Muscle of arm (tissue), 12 donors: ENCODE data around the gene SEMA4D. TPM values are rescaled to one million over a fixed set of nuclear protein-coding genes. Genes with fewer than 3 reads are reported as not detected.

Source experiments
- DNase-seq: peaks from one replicate; pipeline ENCODE4 v3.0.0-alpha.2; 2013
- polyA plus RNA-seq, 12 donors: library from polyadenylated mRNA; unstranded; fragments of 120-200 nt; gene quantifications; one replicate each; pipeline ENCODE4 v1.2.1, GENCODE V29; 2013; ENCODE audit not compliant: insufficient read length in 12 of 12

The SEMA4D gene
- polyA plus RNA-seq, 12 donors: 12.7 to 36.6 (median 23.6) TPM; not detected in 1

DNA sequence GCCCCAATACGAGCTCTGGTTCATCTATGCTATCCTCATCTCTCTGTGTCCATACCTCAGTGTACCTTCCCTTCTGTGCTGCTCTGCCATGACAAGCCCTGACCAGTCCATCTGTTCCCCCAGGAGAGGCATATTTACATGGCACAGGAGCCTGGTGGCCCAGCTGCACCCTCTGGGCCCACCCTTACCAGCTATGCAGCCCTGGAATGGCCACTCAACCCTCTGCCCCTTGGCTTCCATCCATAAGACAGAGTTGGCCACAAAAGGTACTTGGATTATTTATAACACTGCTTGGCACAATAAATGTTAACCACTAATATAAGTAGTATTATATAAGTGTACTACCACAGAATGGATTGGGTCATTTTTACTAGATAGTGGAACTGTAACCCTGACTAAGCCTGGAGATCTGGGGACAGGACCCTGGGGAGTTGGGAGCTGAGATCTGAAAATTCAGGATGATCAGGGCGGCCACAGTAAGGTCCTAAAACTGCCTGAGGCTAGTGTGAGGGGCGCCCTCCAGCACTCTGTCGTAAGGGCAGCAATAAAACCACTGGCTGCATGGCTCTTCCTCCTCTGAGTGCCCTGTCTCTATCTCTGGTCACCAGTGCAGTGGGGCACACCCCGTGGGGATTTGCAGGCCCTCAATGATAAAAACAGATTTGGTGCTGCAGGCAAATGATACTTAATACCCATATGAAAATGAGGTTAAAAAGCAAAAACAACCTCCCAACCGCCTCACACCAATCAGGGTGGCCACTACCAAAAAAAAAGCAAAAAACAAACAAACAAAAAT is 65.8 kb downstream of the SEMA4D start:
- DNase-seq: no peak

DNA sequence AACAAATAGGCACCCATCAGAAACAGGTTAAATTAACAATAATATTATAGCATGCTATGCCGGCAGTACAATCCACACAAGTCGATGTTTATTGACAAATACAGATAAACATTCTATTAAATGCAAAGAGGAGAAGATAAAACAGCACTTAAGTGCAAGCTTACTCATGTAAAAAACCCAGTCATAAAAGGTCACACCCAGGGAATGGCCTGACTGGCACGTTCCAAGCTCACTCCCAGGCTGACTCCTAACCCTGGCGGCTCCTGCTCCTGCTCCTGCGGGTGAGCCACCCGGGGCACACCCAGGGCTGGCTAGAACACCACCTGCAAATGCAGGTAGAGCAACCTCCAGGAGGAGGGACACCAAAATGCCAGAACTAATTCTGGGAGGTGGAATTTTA is 66.9 kb downstream of the SEMA4D start:
- DNase-seq: no peak

DNA sequence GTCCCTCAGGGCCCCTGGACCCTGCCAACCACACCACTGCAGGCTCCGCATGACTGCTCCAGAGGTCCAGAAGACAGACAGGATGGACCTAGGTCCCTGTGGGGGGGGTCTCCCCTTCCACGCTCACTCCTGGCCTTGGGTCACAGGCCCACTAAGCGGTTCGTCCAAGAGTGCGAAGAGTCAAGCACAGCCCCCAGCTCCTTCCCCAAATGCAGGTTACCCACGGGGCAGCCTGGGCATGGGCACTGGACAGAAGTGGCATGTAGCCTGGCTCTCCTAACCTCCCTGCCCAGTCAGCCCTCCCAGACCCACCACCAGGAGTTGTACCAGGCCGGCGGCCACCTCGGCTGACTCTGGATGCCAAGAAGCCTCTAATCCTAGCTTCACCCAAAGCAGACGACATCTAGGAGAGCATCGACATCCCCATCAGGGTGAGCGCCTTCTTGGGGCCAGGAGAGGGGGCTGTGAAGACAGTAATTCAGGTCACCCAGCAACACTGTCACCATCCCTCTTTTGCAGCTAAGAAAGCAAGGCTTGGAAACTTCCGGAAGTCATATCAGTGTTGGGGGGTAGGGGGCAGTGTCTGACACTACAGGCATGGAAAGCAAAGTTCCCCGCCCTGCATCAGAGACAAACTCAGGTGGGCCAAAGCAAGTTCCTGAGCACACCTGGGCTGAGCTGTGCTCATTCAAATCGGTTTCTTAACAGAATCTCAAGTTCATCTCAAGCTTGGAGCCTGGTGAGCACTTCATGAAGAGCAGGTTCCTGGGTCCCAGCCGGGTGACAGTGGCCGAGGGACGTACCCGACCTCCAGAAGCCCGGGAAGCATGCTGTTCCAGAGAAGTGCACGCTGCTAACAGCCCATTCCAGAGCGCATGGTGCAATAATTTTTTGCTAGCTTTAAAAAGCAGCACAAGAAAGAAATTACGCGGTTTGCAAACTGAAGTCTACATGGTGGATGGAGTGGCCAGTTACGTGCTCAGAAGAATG is 68.7 kb downstream of the SEMA4D start:
- DNase-seq: no peak

DNA sequence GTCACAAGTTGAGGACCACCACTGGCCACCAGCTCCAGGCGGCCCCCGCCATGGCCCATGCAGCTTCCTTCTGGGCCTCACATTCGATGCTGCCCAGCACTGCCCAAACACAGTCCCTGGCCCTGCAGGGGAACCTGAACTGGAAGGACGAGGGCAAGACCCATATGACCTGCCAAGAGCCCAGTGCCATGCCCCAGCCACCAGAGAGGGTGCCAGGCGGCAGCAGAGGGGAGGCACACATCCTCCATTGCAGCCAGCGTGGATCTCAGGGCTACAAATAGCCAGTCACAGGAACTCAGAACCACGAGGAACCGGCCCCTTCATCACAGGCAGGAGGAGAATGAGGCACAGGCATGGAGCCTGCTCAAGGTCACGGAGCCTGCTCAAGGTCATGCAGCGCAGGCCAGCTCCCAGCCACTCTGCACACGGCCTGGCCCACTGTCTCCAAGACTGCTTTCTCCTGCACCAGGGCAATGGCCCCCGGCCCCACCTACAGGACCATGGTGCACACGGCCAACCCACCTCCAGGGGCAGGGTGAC is 69.6 kb downstream of the SEMA4D start:
- DNase-seq: no peak

DNA sequence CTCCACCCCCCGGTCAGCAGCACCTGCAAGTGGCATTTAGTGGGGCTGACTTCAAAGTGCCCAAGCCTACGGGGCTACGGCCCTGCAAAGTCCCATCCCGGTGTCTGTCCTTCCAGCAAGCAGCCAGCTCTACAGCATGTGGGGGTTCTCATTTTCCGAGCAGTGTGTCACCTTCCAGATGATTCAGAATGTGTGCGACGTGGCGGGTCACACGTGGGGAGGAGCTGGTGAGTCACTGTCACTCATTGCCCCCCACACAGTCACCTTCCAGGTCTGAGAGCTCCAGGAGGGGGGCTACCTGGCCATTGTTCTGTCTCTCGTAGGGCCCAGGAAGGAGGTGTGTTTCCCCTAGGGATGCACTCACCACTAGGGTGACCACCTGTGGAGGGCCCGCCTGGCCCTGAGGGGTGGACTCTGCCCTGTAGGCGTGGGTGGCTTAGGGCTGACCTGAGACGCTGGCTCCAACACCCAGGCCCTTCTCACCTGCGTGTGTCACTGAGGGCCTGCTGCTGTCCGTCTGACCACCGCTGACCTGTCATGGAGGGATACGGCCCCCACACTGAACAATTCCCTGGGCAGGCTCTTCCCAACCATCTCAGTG is 70.2 kb downstream of the SEMA4D start:
- no peak for DNase-seq

DNA sequence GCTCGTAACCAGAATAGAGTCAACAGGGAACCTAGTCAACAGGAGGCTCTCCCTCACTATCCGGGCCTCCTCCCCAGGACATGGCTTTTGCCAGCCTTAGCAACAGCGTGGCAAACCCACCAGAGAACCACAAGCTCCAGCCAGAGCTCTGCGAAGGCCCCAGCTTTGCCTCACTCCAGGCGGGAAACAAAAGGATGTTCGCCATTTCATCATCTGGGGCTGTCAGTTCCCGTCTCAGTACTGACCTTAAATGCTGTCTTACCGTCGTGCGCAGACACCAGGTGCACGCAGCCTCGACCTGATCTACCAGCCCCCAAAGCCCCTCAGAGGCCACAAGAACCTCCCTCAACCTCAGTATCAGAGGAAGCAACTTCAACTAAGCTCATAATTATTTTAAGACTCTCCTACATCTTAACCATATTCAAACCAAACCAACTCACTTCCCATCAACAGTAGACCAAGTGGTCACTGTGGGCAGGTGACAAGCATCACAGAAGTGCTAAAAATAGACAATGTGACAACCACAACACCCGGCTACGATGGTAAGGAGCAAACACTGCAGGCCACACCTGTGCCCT is 71.4 kb downstream of the SEMA4D start:
- no peak for DNase-seq

DNA sequence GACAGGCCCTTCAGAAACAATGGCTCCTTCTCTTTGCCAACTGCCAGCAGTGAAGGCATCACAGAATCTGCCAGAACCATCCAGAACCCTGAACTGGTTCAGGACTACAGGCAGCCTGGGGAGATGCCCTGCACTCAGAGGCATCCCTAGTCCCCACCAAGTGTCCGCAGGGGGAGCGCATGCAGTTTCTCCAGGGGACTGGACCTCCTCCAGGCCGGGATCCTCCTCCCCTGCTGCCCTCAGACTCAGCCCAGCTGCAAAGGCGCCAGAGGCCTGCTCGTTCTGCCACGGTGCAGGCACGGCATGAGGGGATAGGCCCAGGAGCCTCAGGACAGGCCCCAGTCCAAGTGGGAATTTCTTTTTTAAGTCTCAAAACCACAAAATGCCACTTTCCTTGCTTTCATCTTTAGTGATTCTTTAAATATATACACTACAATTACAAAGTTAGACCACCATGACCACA is 72.0 kb downstream of the SEMA4D start:
- DNase-seq: no peak

DNA sequence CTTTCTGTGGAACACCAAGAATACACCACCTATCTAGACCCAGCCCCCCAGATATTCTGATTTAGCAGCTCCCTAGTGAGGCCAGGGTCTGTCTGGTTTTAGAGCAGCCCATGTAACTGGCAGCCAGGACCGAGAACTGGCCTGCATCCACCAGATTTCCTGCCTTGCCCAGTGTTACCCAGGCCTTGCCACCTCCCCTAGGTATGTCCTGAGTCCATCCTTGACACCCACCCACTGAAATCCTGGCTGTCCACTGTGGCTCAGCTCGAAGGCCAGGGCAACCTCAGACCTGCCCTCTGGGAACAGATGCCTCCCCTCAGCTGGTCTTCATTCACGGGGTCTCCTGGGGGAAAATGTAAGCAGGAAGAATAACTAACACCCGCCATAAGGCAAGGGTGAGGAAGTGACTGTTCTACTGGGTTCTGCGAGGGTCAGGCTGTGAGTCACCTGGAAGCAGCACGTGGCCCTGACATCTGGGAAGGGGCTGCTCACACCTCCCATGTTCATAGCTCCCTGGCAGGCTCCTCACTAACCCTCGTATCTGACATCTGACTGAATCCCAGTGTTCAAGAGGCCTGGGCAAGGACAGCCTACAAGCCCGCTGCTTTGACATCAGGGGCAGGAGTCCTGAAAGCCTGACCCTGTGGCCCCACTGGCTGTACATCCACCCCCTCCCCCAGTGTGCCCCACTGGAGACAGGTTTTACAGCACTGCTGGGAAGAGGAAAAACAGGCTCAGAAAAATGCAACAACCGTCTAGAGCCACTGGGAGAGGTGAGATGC is 72.7 kb downstream of the SEMA4D start:
- no peak for DNase-seq

DNA sequence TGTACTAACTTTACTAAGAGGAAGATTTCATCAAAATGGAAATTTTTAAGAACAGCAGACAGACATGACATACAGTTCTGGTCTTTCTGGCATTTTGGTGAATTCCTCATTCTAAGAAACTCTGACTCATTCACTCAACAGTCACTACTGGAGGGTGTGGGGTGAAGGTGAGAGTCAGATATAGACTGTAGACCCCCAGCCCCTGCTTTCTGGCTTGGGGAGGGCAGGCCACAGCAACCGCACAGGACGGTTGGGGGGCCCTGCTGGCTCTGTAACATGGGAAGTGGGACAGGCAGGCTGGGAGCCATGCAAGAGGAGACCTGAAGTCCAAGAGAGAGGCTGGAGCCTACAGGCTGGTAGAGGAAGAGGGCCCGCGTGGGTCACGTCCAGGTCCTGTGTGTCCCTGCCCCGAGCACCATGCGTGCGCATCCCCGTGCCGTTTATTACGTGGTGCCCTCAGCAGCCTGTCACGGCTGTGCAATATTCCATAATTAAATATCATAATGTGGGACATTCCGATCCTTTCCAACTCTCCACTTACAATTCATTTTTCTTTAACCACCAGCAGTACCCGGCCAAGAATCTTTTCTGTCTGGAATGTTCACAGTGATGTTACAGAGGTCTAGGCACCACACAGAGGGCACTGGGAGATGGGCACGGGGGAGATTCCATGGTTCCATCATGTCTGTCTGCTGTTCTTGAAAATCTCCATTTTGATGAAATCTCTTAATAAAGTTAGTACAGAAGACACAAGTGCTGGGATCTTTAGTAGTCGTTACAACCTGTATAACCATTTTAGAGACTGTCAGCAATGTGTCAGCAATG is 75.5 kb downstream of the SEMA4D start:
- DNase-seq: no peak

DNA sequence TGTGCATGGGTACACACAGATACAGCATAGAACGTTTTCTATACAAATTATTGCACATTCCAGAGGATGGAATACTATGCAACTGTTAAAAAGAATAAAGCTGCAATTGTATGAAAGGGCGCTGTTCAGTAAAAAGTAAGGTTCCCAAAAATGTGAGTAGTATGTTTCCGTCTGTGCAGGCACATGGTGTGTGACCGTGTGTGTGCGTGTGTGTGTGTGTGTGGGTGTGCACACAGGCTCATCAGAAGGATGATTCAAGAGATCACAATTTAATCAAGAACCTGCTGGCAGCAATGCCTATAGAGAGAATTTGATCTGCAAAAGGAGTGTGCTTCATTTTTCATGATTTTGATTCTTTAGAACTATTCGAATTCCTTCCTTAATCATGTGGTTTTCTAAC is 76.3 kb downstream of the SEMA4D start:
- no peak for DNase-seq

DNA sequence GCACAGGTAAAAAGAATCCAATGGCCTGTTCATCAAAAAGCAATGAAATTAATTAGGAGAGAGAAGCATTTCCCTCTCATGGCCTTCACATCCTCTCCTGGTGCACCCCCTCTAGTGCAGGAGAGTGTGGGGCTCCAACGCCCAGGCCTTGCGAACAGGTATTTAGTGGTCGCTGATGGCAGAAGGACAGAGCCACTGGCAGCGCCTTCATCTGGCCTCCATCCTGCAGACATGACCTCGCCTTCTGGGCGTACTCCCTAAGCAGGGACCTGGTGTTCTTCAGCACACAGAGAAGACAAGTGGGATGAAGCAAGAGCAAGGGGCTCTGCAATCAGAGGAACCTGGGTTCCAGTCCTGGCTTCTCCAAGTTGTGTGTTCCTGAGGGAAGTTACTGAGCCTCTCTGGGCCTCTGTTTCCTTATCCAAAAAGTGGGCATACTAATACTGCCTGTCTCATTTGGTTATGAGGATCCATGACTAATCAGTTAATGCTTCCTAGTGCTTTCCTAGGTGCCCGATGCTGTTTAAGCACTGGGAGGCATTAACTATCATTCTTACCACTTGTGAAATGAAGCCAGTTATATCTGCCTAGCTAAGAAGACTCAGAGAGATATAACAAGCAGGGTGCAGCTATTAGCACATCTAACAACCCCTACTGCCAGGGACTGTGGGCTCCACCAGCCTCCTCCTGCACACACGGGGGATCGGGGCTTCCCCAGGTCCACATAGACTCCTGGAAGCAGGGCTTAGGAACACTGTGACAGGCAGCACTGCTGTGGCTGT is 77.3 kb downstream of the SEMA4D start:
- DNase-seq: no peak

DNA sequence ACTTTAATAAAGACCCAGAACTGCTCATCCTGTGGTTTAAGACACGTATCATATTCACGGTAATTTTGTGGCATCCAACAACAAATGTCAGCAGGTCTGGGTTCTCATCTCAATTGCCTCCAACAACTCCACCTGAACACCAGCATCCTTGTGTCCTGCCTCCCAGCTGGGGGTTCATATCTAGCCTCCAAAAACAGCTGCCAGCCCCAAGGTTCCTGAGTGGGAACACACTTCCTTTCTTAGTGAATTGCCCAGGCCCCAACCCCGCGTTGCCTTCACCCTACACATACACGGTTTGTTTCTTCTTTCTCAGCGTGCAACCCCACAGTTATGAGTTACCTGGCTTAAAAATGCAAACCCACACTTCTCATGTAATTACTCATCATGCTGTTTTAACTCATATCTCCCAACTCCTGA is 77.9 kb downstream of the SEMA4D start:
- no peak for DNase-seq

DNA sequence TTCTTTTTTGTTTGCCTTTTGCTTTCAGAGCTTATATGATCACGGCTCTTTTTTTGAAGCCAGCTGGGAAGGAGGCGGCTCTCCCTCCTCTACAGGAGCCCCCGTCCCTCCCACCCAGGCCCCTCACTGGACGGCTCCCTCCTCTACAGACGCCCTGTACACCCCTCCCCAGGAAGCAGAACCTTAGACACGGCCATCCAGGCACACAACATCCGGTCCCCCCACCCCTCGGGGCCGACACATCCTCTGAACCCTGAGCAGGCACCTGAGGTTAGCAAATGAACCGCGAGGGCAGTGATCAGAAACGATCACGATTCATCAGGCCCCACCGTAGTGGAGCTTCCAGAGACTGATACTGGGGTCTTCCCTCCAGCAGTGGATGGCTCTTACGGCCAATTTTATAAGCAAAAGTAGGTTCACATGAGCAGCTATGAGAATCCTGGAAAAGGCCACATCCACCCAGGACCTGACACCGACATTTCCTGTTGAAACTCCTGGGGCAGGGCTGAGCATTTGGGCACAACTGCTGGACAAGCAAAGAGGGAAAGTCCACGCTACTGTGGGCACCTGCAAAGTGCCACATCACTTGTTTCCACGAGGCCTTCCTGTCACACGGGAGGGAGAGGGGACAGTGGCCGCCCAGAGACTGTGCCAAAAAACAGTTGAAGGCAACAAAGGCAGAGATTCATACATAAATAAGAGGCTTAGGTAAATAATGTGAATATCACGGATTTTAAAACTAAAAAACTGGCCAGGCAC is 78.9 kb downstream of the SEMA4D start:
- no peak for DNase-seq

DNA sequence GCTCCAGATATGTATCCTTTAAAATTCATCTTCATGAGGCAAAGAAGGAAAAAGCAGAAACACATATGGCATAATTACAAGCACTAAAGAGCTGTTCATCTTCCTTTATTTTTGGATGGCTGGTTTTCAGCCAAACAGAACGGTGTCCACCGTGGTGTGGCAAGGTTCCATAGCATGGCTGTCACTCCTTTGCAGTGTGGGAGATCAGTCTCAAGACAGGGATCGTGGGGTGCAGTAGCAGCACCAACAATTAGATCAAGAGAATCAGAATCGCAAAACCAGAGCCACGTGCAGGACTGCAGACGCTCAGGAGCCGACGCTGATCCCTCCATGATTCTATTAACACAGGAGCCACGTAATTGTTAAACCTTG is 79.5 kb downstream of the SEMA4D start:
- DNase-seq: peak; percentile 15

DNA sequence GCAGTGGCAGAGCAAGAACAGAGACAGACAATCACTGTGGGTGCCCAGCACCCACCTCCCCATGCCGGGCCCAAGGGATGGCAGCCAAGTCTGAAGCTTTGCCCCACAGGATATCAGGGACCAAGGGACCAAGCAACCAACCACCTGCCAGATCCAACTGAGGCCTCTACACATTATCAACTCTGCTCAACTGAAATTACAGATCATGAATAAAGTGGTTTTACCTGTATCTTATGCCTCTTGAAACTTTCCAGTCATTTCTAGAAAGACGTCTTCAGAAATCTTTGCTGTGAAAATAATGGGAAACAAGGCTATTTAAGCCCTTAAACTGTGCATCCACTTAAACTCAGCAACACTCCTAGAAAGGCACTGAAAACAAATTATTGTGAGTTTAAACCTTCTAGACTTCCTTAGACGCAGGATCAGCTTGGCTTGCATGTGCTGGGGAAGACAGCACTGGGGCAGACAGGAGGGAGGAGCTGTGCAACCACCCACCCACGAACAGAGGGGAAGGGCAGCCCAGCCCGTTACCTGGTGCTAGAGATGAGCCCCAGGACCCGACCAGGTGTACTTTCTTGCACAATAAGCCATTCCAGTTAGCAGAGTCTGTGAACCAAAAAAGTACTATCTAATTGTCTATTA is 80.0 kb downstream of the SEMA4D start:
- DNase-seq: no peak

DNA sequence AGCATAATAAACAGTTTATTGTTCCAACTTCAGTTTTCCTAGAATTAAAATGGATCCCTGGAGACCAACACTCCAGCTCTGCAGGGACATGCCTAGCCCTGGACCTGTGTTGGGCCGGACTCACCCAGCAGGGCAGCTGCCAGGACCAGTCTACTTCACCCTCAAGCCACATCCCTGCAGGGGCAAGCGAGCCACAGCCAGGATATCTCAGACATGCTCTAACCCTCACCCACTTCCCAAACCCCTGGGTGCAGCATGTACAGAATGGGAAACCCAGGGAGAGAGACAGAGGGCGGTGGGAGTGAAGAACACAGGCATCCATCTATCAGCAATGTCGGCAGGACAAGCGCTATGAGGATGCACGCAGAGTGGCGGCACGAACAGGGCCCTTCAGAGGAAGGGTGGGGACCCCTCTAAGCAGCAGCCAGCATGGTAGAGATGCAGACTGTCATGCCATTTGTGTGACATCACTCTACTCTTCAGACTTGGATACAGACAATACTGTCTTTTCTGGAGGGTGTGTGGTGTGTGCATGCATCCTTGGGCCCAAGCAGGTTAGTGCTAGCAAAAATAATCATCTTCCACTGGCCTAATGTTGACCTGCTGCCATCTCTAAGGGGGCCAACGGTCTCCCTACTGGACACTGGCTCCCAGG is 83.1 kb downstream of the SEMA4D start:
- no peak for DNase-seq

DNA sequence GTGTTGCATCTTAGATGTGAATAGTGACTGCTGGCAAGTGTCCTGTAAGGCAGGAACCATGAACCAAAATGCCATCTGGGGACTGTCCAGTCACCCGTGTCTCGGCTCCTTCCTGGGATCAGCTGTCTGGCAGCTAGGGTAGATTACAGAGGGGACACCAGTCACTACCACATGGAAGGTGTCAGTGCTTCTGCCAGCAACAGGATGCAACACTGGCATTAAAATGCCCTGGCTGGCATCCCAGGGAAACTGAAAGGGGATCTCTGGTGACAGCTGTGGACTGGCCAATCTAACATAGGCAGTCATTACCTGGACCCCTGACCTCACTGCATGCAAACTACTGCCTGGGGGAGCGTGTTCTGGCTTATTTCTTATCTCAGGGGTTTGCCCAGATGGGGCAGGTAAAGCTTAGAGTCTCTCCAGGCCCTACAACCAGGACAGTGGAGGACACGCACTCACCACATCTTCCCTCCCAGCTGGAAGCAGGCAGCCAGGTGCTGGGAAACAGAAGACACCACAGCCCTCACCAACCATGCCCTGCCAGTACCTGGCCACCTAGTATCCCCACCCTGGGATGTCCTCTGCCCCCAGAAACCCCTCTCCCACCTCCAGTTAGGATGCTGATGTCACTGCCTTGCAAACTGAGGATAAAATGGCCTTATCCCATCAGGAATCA is 83.8 kb downstream of the SEMA4D start:
- peak; percentile 14 for DNase-seq
